ENCODE measurements around the gene CLIC2. TPM values are rescaled to one million over a fixed set of nuclear protein-coding genes. Genes with fewer than 3 reads are reported as not detected.

The CLIC2 gene
- total RNA-seq, 1 experiment from 2014 or later: 0.89 TPM

DNA sequence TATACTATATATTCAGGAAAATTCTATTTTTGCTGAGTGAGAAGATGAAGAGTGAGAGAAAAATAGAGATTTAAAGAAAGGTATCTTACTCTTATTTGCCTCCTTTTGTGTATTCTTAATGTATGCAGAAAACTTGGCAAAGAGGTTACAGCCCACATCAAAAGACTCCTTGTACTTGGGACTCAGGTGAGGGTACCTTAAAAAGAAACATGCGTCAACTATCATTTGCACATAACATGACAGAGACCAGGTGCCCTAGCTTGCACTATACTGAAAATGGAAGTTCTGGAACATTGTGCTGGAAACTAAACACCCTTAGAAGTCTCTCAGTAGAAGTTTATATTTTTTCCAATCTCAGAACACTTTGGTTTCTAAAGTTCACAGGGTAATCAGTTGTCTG is 54.5 kb downstream of the CLIC2 start:
- H3K36me3 ChIP-seq (ENCODE audit: control insufficient read depth in 1 of 2, insufficient read depth in 2 of 2, low read length in 2 of 2): no peaks in the 10 kb centered on the region
- ChIA-PET POLR2A (no interaction called here), CTCF (no interaction called here), RAD21 (ENCODE audit: low non-redundant PET in 1 of 2, low total read pairs in 2 of 2, uncharacterized antibody in 2 of 2, unreplicated experiment in 2 of 2) (no interaction called here)
- no peak overlapping the region for H3K27ac ChIP-seq (ENCODE audit: low read depth, low read length)
- H3K27me3 ChIP-seq (ENCODE audit: insufficient read depth, low read length): no peaks in the 10 kb centered on the region
- intact Hi-C loops (cut with micrococcal nuclease): no loop called here
- no peak for DNase-seq (ENCODE audit: low read depth, low spot score)
- no peak overlapping the region for H3K4me3 ChIP-seq (replicated peaks in 1 of 2; ENCODE audit: low read depth in 1 of 2, low read length in 2 of 2)
- no TSS peak for BruUV-seq (replicated peaks)
- H3K4me2 ChIP-seq (ENCODE audit: low read length): no peak overlapping the region
- H3K9me3 ChIP-seq (ENCODE audit: control insufficient read depth in 1 of 2, insufficient read depth in 1 of 2, low read depth in 1 of 2, low read length in 2 of 2): no peaks in the 10 kb centered on the region
- no peaks in the 10 kb centered on the region for H3K4me1 ChIP-seq (ENCODE audit: control insufficient read depth in 1 of 2, insufficient read depth in 2 of 2, low read length in 2 of 2)
- no peak overlapping the region for H2AFZ ChIP-seq (ENCODE audit: low read depth, low read length, poor library complexity, severe bottlenecking)
- TF ChIP-seq YY1 (IDR thresholded peaks at IDR 0.05; ENCODE audit: extremely low read depth, insufficient replicate concordance, low read depth, low read length) (no peak), EZH2phosphoT487 (IDR thresholded peaks at IDR 0.05; ENCODE audit: borderline replicate concordance) (no peak), SIN3A (IDR thresholded peaks at IDR 0.05; ENCODE audit: low read depth) (no peak), JUND (IDR thresholded peaks at IDR 0.05) (no peak), EGR1 (IDR thresholded peaks at IDR 0.05; ENCODE audit: low read depth) (no peak), CEBPB (IDR thresholded peaks at IDR 0.05; ENCODE audit: low read depth) (no peak), CBX3 (IDR thresholded peaks at IDR 0.05; ENCODE audit: low read depth) (no peak), SP1 (IDR thresholded peaks at IDR 0.05; ENCODE audit: low read depth) (no peak), RAD21 (IDR thresholded peaks at IDR 0.05; ENCODE audit: low read depth) (no peak), TCF7L2 (IDR thresholded peaks at IDR 0.05; ENCODE audit: borderline replicate concordance, extremely low read depth, insufficient read depth, insufficient read length) (no peak), FOSL1 (IDR thresholded peaks at IDR 0.05; ENCODE audit: low read depth) (no peak), ELF1 (IDR thresholded peaks at IDR 0.05; ENCODE audit: borderline replicate concordance, low read depth) (no peak)
- TF ChIP-seq, protein P1, sequence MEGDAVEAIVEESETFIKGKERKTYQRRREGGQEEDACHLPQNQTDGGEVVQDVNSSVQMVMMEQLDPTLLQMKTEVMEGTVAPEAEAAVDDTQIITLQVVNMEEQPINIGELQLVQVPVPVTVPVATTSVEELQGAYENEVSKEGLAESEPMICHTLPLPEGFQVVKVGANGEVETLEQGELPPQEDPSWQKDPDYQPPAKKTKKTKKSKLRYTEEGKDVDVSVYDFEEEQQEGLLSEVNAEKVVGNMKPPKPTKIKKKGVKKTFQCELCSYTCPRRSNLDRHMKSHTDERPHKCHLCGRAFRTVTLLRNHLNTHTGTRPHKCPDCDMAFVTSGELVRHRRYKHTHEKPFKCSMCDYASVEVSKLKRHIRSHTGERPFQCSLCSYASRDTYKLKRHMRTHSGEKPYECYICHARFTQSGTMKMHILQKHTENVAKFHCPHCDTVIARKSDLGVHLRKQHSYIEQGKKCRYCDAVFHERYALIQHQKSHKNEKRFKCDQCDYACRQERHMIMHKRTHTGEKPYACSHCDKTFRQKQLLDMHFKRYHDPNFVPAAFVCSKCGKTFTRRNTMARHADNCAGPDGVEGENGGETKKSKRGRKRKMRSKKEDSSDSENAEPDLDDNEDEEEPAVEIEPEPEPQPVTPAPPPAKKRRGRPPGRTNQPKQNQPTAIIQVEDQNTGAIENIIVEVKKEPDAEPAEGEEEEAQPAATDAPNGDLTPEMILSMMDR (IDR thresholded peaks at IDR 0.05 in 2 of 3, conservative IDR thresholded peaks at IDR 0.05 in 1 of 3; ENCODE audit: borderline replicate concordance in 1 of 3, insufficient read depth in 1 of 3, low read depth in 2 of 3, low read length in 2 of 3): no peak
- TF ChIP-seq, protein P2, sequence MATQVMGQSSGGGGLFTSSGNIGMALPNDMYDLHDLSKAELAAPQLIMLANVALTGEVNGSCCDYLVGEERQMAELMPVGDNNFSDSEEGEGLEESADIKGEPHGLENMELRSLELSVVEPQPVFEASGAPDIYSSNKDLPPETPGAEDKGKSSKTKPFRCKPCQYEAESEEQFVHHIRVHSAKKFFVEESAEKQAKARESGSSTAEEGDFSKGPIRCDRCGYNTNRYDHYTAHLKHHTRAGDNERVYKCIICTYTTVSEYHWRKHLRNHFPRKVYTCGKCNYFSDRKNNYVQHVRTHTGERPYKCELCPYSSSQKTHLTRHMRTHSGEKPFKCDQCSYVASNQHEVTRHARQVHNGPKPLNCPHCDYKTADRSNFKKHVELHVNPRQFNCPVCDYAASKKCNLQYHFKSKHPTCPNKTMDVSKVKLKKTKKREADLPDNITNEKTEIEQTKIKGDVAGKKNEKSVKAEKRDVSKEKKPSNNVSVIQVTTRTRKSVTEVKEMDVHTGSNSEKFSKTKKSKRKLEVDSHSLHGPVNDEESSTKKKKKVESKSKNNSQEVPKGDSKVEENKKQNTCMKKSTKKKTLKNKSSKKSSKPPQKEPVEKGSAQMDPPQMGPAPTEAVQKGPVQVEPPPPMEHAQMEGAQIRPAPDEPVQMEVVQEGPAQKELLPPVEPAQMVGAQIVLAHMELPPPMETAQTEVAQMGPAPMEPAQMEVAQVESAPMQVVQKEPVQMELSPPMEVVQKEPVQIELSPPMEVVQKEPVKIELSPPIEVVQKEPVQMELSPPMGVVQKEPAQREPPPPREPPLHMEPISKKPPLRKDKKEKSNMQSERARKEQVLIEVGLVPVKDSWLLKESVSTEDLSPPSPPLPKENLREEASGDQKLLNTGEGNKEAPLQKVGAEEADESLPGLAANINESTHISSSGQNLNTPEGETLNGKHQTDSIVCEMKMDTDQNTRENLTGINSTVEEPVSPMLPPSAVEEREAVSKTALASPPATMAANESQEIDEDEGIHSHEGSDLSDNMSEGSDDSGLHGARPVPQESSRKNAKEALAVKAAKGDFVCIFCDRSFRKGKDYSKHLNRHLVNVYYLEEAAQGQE (IDR thresholded peaks at IDR 0.05; ENCODE audit: low read depth): no peak
- H4K20me1 ChIP-seq (ENCODE audit: insufficient read depth): no peaks in the 10 kb centered on the region
- no peaks in the 10 kb centered on the region for H3K79me2 ChIP-seq (ENCODE audit: insufficient read depth, low read length)
- H3K9ac ChIP-seq (ENCODE audit: low read length): no peak overlapping the region
- no peak for ATAC-seq
- no peaks in the 10 kb centered on the region for H3K9me2 ChIP-seq (ENCODE audit: insufficient read depth)
